HG02642 (cell line): ENCODE measurements around the gene HMCN1.
A peak's percentile ranks its signal among the peaks of the same experiment; 100 is the strongest.

Source experiments
- ATAC-seq: cut with Tn5 transposase; IDR thresholded peaks from one replicate; pipeline ENCODE4 v1.9.1; 2021; ENCODE audit warnings: mild to moderate bottlenecking; ENCODE audit not compliant: unreplicated experiment, poor library complexity

The HMCN1 gene

GRCh38 chr1:185733818-185734735, at the start of gene HMCN1:
Gene HMCN1 (plus strand): TSS chr1:185734391. CDS start chr1:185734780, 389 bp downstream.
- ATAC-seq = peak; percentile 44

GRCh38 chr1:185686821-185687778, 47.1 kb upstream of the HMCN1 start:
- no peak for ATAC-seq

GRCh38 chr1:185690527-185690926, 43.7 kb upstream of the HMCN1 start:
- ATAC-seq = no peak

GRCh38 chr1:185693654-185694053, 40.5 kb upstream of the HMCN1 start:
- peak; percentile 36 for ATAC-seq

DNA sequence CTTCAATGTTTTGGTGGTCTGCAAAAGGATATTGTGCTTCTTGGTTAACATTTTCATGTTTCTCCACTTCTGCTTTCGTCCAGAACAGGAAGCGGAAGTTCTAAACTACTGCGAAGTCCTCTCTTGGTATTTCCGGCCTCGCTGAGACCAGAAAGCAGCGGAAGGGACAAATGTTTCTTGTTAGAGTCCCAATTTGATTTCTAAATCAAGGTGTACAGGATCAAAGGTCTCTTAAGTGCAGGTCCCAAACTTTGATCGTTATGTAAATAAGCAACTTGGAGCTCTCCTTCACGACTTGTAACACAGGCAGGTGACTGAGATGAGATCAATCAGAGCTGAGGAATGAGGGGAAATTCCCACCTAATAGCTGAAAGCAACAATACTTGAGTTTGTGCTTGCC, 40.1 kb upstream of the HMCN1 start:
- peak; percentile 94 for ATAC-seq

DNA sequence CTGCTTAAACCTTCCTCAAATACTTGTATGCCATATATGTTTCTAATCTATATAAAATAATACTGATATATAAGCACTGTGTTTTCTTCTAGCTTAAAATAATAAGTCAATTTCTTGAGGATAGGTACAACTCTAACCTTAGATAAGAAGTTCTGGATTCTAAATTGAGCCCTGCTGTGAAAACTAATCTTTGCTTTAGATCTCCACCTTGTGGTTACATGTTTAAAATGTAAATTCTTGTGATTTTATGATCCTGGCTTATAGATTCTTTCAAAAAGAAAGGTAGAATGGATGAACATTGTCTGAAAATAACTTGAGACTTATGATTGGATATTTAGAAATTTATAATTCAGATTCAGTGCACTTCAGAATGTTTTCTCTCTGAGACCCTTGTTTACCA, 38.9 kb upstream of the HMCN1 start:
- ATAC-seq = no peak

DNA sequence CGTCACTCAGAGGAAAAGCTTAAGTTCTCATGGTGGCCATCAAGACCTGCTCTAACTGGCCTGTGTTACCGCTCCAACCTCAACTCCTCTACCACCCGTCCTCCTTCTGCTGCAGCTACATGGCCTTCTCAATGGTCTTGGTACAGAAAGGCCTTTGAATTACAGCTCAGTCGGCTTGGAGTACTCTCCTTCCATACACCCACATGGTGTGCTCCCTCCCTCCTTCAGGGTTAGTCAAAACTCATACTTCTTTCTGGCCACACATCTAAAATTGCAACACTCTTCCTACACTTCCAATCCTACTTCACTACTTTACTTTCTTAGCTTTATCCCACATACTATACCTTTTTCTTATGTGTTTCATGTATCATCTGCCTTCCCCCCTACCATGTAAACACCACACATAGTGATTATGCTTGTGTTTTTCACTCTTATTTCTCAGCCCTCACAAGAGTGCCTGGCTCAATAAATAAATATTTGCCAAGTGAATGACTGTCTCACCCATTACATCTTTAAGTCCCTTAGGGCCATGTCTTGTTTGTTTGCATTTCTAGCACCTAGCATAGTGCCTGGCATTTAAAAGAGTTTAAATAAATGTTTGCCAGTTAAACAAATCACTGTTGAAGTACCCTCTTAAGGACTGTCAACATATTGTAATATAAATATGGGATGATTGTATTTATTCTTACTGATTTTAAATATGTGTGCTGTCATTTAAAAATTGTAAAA, 37.6 kb upstream of the HMCN1 start:
- no peak for ATAC-seq

DNA sequence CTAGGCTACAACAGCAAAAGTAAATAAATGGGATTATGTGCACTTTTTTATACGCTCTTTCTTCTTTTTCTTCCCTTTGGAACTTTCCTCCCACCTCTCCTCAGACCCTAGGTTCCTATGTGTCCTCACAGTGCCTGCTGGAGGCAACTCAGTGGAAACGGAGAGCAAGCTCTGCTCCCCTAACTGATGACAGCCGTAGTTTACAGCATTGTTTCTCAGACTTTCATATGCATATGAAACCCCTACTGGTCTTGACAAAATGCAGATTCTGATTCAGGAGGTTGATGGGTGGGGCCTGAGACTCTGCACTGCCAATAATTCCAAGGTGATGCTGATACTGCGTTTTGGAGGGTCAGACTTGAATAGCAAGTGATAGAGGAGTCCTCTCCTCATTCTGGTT, 34.3 kb upstream of the HMCN1 start:
- ATAC-seq = no peak

- no peak for ATAC-seq
Observed at GRCh38 chr1:185701650-185702049, 32.5 kb upstream of the HMCN1 start.

DNA sequence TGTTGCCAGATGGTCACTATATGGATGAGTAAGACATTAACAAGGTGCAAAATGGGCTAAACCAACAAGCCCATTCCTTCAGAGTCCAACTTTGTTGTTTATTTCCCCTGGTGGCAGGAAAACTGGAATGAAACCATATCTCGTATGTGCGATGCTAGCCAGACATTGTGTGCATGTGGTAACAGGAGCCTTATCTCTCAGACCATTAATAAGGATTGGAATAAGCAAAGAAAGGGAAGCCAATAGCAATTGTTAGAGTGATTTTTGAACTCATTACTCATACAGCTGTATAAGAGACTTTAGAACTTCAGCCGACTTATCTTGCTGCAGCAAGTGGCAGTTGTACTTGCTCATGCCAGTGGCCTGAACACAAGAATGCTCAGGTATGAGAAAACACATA, 30.0 kb upstream of the HMCN1 start:
- ATAC-seq = no peak

GRCh38 chr1:185716095-185716494, 18.1 kb upstream of the HMCN1 start:
- no peak for ATAC-seq

- ATAC-seq = no peak
Observed at GRCh38 chr1:185719021-185719420, 15.2 kb upstream of the HMCN1 start.

GRCh38 chr1:185720633-185721272, 13.4 kb upstream of the HMCN1 start:
- no peak for ATAC-seq

DNA sequence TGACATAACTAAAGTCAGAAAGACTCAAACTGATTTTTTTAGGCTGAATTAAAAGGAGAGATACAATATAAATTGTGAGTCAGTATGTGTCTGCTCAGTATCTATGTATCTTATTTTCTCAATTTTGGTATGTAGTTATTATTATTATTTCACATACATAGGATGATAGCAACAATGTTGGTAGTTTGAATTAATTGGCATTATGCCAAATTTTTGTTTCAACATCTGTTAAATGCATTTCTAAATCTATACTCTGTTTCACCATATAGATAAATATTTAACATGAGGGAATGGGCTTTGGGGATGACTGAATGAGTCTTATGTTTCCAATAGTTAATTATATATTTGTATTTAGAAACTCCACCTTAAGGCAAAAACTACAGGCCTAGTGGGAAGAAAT, 12.6 kb upstream of the HMCN1 start:
- ATAC-seq = no peak

GRCh38 chr1:185722098-185722497, 12.1 kb upstream of the HMCN1 start:
- no peak for ATAC-seq

- no peak for ATAC-seq
Observed at GRCh38 chr1:185727726-185728125, 6.5 kb upstream of the HMCN1 start.

- ATAC-seq = no peak
Observed at GRCh38 chr1:185731446-185731845, 2.7 kb upstream of the HMCN1 start.

DNA sequence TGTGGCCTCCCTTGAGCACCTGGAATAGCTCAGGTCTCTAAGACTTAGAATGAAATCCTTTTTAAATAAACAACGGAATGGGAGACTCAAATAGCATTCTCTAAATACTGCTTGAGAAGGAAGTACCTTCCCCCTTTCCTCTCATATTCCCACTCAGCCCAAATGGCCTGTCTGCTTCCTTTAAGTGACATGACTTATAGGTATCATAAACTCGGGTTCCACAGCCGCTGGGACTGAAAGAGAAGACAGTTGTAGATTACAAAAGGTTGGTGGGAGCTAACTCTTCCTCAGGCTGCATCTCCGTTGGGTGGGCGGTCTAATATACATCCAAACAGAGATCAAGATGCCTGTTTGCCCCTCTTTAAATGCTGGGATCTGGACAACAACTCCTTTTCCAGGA, 1.2 kb upstream of the HMCN1 start:
- ATAC-seq = no peak

GRCh38 chr1:185734929-185735700, 924 bp downstream of the HMCN1 start:
- no peak for ATAC-seq
